DND-41 (cell line): Measurements from ENCODE around the gene CEACAM16.

Experiments used
- ATAC-seq: fragments of 200-7000 bp; cut with Tn5 transposase; 3 replicates; pipeline ENCODE4 v1.9.1; 2021; ENCODE audit warnings: low read depth; ENCODE audit not compliant: insufficient read depth
- DNase-seq: peaks from one replicate; pipeline ENCODE4 v3.0.0-alpha.2; 2020
- H2AFZ ChIP-seq: 2 replicates; pipeline ENCODE4 v1.6.0; 2012; ENCODE audit warnings: low read depth, low read length
- H3K27ac ChIP-seq: 2 replicates; pipeline ENCODE4 v1.5.1; 2012; ENCODE audit warnings: low read length, inconsistent platforms
- H3K27me3 ChIP-seq: fragments of 200-600 bp; sonication (generic); 2 replicates; pipeline ENCODE4 v1.6.0; 2012; ENCODE audit warnings: low read length, mild to moderate bottlenecking, inconsistent platforms; ENCODE audit not compliant: insufficient read depth, poor library complexity
- H3K36me3 ChIP-seq: 2 replicates; pipeline ENCODE4 v1.5.1; 2012; ENCODE audit warnings: low read length, inconsistent platforms; ENCODE audit not compliant: insufficient read depth
- H3K4me1 ChIP-seq: 2 replicates; pipeline ENCODE4 v1.5.1; 2012; ENCODE audit warnings: mild to moderate bottlenecking, low read length; ENCODE audit not compliant: insufficient read depth
- H3K4me2 ChIP-seq: 2 replicates; pipeline ENCODE4 v1.6.0; 2012; ENCODE audit warnings: mild to moderate bottlenecking, moderate library complexity, low read length, inconsistent platforms; ENCODE audit not compliant: insufficient read depth
- H3K4me3 ChIP-seq, 2 experiments: fragments of 200-600 bp in 1 of 2; shearing (Covaris generic) in 1 of 2; 2 replicates each; pipeline ENCODE4 v1.5.1; 2012 to 2016; ENCODE audit warnings: inconsistent platforms in 2 of 2, low read length in 2 of 2, mild to moderate bottlenecking in 2 of 2, low read depth in 1 of 2, moderate library complexity in 1 of 2
- H3K79me2 ChIP-seq: 2 replicates; pipeline ENCODE4 v1.6.0; 2012; ENCODE audit warnings: low read length, inconsistent platforms; ENCODE audit not compliant: insufficient read depth
- H3K9ac ChIP-seq: 2 replicates; pipeline ENCODE4 v1.6.0; 2012; ENCODE audit warnings: low read depth, mild to moderate bottlenecking, inconsistent platforms, low read length, moderate library complexity
- H3K9me3 ChIP-seq: 2 replicates; pipeline ENCODE4 v1.5.1; 2012; ENCODE audit warnings: low read length, moderate library complexity, mild to moderate bottlenecking, inconsistent platforms; ENCODE audit not compliant: insufficient read depth, severe bottlenecking
- H4K20me1 ChIP-seq: 2 replicates; pipeline ENCODE4 v1.6.0; 2012; ENCODE audit warnings: low read length; ENCODE audit not compliant: insufficient read depth
- CTCF ChIP-seq: IDR thresholded peaks from 2 replicates; pipeline ENCODE4 v1.5.1; 2012; ENCODE audit warnings: borderline replicate concordance, low read length, moderate library complexity, mild to moderate bottlenecking; ENCODE audit not compliant: poor library complexity, severe bottlenecking; ENCODE audit errors: extremely low read depth
- EZH2 ChIP-seq: IDR thresholded peaks from 3 replicates; pipeline ENCODE4 v1.6.1; 2012; ENCODE audit warnings: borderline replicate concordance, low read depth, mild to moderate bottlenecking, moderate library complexity, low read length, inconsistent platforms; ENCODE audit not compliant: severe bottlenecking

Gene CEACAM16

GRCh38 chr19:44728178-44728577 is 29.2 kb downstream of the CEACAM16 start:
- Histone ChIP-seq H3K9ac (no peak overlapping the region), H3K4me3 (no peak overlapping the region), H3K27me3 (no peaks in the 10 kb centered on the region), H3K36me3 (no peaks in the 10 kb centered on the region), H2AFZ (no peak overlapping the region), H3K4me1 (no peaks in the 10 kb centered on the region), H3K4me2 (no peak overlapping the region), H3K9me3 (no peaks in the 10 kb centered on the region), H4K20me1 (peaks cover 8% of the 10 kb centered on the region; the same call in 1 of the 2 replicates), H3K79me2 (no peaks in the 10 kb centered on the region), H3K27ac (no peak overlapping the region)
- ATAC-seq (no peak), DNase-seq (no peak)
- TF ChIP-seq CTCF, result no peak
- no peak for TF ChIP-seq EZH2

- Histone ChIP-seq H2AFZ (no peak overlapping the region), H3K9me3 (no peaks in the 10 kb centered on the region), H3K27ac (no peak overlapping the region), H3K4me3 (no peak overlapping the region), H3K79me2 (no peaks in the 10 kb centered on the region), H4K20me1 (no peaks in the 10 kb centered on the region), H3K4me2 (no peak overlapping the region), H3K4me1 (no peaks in the 10 kb centered on the region), H3K9ac (no peak overlapping the region), H3K36me3 (no peaks in the 10 kb centered on the region), H3K27me3 (no peaks in the 10 kb centered on the region)
- DNase-seq (no peak), ATAC-seq (no peak)
- TF ChIP-seq EZH2 (no peak), CTCF (no peak)
Observed at GRCh38 chr19:44729516-44730033, 30.6 kb downstream of the CEACAM16 start.

GRCh38 chr19:44731081-44731480 is 32.1 kb downstream of the CEACAM16 start:
- no peak overlapping the region for H3K4me2 ChIP-seq

More at GRCh38 chr19:44731081-44731480, 32.1 kb downstream of the CEACAM16 start:
- no peak for ATAC-seq
- TF ChIP-seq EZH2 (no peak), CTCF (no peak)
- no peaks in the 10 kb centered on the region for H3K36me3 ChIP-seq
- no peaks in the 10 kb centered on the region for H3K4me1 ChIP-seq
- no peaks in the 10 kb centered on the region for H3K9me3 ChIP-seq
- DNase-seq, result no peak
- H3K79me2 ChIP-seq, result no peaks in the 10 kb centered on the region
- no peak overlapping the region for H2AFZ ChIP-seq
- no peak overlapping the region for H3K4me3 ChIP-seq
- no peak overlapping the region for H3K27ac ChIP-seq
- no peak overlapping the region for H3K9ac ChIP-seq
- H4K20me1 ChIP-seq, result no peaks in the 10 kb centered on the region
- H3K27me3 ChIP-seq, result no peaks in the 10 kb centered on the region
